Uterus (tissue), 4 donors: ENCODE results near the gene IL22RA1. TPM values are rescaled to one million over a fixed set of nuclear protein-coding genes. Genes with fewer than 3 reads are reported as not detected.

Source experiments
- DNase-seq, 2 donors: peaks; one replicate each; pipeline ENCODE4 v3.0.0-alpha.2; 2019 to 2020
- H3K27ac ChIP-seq, 2 donors: fragments of 200-600 bp; sonication (generic); 1 replicate in 1 of 2; 2 replicates in 1 of 2; pipeline ENCODE4 v1.5.1; 2016 to 2018
- H3K27me3 ChIP-seq, 2 donors: fragments of 200-600 bp; sonication (generic); one replicate each; pipeline ENCODE4 v1.5.1; 2018 to 2019; ENCODE audit warnings: control low read depth in 1 of 2
- H3K36me3 ChIP-seq, 2 donors: fragments of 200-600 bp; sonication (generic); one replicate each; pipeline ENCODE4 v1.5.1; 2019; ENCODE audit warnings: control low read depth in 1 of 2
- H3K4me1 ChIP-seq, 2 donors: fragments of 200-600 bp; sonication (generic); one replicate each; pipeline ENCODE4 v1.5.1; 2018 to 2019; ENCODE audit warnings: control low read depth in 1 of 2
- H3K4me3 ChIP-seq, 2 donors: fragments of 200-600 bp; sonication (generic); 1 replicate in 1 of 2; 2 replicates in 1 of 2; pipeline ENCODE4 v1.5.1; 2018 to 2019; ENCODE audit warnings: mild to moderate bottlenecking in 1 of 2
- H3K9me3 ChIP-seq, 2 donors: fragments of 200-600 bp; sonication (generic); one replicate each; pipeline ENCODE4 v1.5.1; 2019; ENCODE audit warnings: control low read depth in 1 of 2
- CTCF ChIP-seq, 4 experiments: fragments of 200-600 bp in 2 of 4; fragments of 450-650 bp in 2 of 4; sonication (generic) in 2 of 4; IDR thresholded peaks; one replicate each; pipeline ENCODE4 v1.5.1; 2016 to 2019; ENCODE audit warnings: antibody characterized with exemption in 4 of 4, mild to moderate bottlenecking in 2 of 4, moderate library complexity in 1 of 4
- POLR2A ChIP-seq, 2 donors: fragments of 450-650 bp; IDR thresholded peaks; one replicate each; pipeline ENCODE4 v1.6.1; 2016; ENCODE audit warnings: antibody characterized with exemption in 2 of 2, mild to moderate bottlenecking in 1 of 2, moderate library complexity in 1 of 2
- intact Hi-C: fragments of 100-400 bp; cut with DNase I; formaldehyde crosslinking; loops from one replicate; pipeline ENCODE4 v1.15.1; 2023; ENCODE audit warnings: low total_unique reads
- total RNA-seq, 4 donors: library from RNA; depleted of rRNA in 3 of 4; stranded (reverse); fragments of >200 nt in 3 of 4; gene quantifications; one replicate each; pipeline versions ENCODE4 v1.1.0 to v1.2.4, GENCODE V29; 2014 to 2023
- donor health status: DM: yes; HTN: yes; CAD: no.

IL22RA1 gene
- total RNA-seq, result under 1 TPM in 2 of 4 donors, not detected in 2; 0.21 to 0.37 TPM

DNA sequence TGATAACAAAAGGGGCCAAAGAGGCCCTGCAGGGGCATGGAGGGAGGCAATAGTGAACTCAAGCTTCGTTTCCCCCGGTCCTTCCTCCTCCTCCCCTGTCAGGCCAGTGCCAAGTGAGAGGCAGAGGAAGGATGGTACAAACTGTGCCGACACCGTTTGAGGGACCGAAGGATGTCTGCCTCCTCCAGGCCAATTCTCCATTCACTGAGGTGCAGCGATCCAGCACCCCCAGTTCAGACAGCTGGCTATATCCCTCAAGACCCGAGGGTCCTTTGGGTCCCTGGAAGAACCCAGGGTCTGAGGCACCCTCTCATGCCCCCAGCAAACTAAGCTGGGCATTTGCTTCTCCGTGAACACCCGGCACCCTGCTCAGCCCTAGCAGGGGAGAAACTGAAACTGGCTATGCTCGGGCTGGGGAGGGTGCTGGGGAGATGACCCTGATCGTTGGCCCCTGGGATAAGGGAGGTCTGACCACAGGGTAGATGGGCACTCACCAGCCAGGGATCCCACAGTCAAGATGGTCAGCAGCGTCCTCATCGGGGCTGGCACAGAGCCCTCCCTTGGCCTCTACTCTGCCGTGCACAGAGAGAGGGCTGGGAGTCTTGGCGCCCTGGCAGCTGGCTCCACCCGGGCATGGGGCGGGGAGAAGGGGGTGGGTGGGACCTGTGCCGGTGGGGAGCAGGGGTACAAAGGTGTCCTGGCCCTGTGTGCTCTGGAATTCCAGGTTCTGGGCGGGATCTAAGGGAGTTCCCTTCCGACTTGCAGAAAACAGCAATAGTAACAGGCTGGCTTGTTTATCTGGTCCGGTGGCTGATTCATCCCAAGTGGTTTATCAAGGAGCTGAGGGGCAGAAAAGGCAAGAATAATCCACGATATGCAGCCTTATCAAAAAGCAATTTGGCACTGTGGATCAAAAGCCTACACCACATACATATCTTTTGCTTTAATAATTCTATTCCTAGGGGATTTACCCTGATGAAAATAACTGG lies at the start of gene IL22RA1:
Gene IL22RA1, minus strand, starts transcription at position 595 of the 989 bp plus-strand sequence. Its CDS starts 58 bp downstream, at position 537.
- Histone ChIP-seq H3K9me3 (no peaks in the 10 kb centered on the region), H3K4me1 (no peaks in the 10 kb centered on the region), H3K36me3 (no peaks in the 10 kb centered on the region), H3K27me3 (no peaks in the 10 kb centered on the region), H3K4me3 (peak within 1 kb of the TSS; percentile 22 to 29), H3K27ac (peak within 1 kb of the TSS in 1 of 2 donors; percentile 10)
- DNase-seq, result no peak
- intact Hi-C loops, result no loop called here
- TF ChIP-seq POLR2A (IDR thresholded peaks at IDR 0.05) (no peak), CTCF (IDR thresholded peaks at IDR 0.05) (no peak)

DNA sequence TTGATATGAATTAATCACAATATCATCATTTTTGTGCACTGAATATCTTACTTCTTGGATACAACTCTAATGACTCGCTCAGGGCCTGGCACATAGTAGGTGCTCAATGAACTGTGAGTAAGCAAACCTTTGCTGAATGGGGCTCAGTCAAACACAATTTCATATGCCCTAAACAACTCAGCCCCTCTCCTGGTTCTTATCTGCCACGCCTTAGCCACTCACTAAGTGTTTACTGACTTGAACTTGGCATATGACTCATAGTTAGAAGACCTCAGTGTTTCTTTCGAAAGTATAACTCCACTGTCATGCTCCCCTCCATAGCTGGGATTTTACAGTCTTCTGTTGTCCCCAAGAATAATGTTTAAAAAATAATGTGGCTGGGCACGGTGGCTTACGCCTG lies 48.9 kb upstream of the IL22RA1 start:
- H3K36me3 ChIP-seq, result no peaks in the 10 kb centered on the region
- H3K4me1 ChIP-seq, result no peaks in the 10 kb centered on the region
- TF ChIP-seq POLR2A (IDR thresholded peaks at IDR 0.05), result no peak
- no peak for TF ChIP-seq CTCF (IDR thresholded peaks at IDR 0.05)
- no peak overlapping the region for H3K4me3 ChIP-seq
- H3K27me3 ChIP-seq, result no peaks in the 10 kb centered on the region
- DNase-seq, result no peak
- intact Hi-C loops, result no loop called here
- H3K9me3 ChIP-seq, result no peaks in the 10 kb centered on the region
- no peak overlapping the region for H3K27ac ChIP-seq

- no peak for TF ChIP-seq CTCF (IDR thresholded peaks at IDR 0.05)
- Histone ChIP-seq H3K4me3 (no peak overlapping the region), H3K4me1 (no peaks in the 10 kb centered on the region), H3K27me3 (no peaks in the 10 kb centered on the region), H3K36me3 (no peaks in the 10 kb centered on the region), H3K27ac (no peak overlapping the region), H3K9me3 (no peaks in the 10 kb centered on the region)
- intact Hi-C loops, result no loop called here
- DNase-seq, result no peak
Observed at GRCh38 chr1:24190983-24191461, 48.1 kb upstream of the IL22RA1 start.

DNA sequence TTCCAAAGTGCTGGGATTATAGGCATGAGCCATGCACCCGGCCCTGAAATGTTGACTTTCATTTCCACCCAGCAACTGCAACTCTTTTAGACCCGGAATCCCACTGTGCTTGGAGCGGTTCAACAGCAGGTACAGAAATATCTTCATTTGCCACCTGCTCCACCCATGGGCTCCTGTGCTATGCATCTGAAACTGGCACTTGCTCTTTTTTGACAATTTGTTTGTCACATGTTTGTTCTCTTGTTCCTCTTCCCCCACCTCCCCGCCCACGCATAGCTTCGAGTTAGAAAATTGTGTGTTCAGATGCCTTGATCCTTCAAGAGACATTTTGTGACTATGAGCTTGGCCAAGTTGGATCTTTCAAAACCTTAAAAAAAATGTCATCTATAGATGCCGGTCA lies 46.6 kb upstream of the IL22RA1 start:
- no peaks in the 10 kb centered on the region for H3K9me3 ChIP-seq
- no peaks in the 10 kb centered on the region for H3K4me1 ChIP-seq
- no peaks in the 10 kb centered on the region for H3K27me3 ChIP-seq
- DNase-seq, result no peak
- TF ChIP-seq CTCF (IDR thresholded peaks at IDR 0.05), result no peak
- TF ChIP-seq POLR2A (IDR thresholded peaks at IDR 0.05), result no peak
- no peak overlapping the region for H3K4me3 ChIP-seq
- no peak overlapping the region for H3K27ac ChIP-seq
- intact Hi-C loops, result no loop called here
- H3K36me3 ChIP-seq, result no peaks in the 10 kb centered on the region
